Measurements from ENCODE around the gene PSMB11.
A peak's percentile ranks its signal among the peaks of the same experiment; 100 is the strongest.

Gene PSMB11

DNA sequence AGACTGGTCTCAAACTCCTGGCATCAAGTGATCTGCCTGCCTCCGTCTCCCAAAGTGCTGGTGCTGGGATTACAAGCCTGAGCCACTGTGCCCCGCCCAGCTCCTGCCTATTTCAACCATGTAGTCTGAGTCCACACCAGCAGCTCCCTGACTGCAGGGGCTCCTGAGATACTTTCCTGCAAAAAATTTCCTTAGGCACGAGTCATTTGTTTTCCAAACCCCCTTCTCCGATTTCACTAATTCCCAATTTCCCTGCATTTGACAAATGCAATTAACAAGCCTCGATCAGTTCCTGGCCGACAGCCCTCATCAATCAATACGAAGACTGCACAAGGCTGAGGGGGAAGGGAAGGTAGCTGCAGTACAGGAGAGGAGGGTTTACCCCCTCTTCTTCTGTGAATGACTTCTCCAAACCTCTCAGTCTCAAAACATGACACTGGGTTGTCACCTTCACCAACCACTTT lies 17.4 kb upstream of the PSMB11 start:
- H3K4me3 ChIP-seq (ENCODE audit: low read length): no peak overlapping the region
- TF ChIP-seq, protein P1, sequence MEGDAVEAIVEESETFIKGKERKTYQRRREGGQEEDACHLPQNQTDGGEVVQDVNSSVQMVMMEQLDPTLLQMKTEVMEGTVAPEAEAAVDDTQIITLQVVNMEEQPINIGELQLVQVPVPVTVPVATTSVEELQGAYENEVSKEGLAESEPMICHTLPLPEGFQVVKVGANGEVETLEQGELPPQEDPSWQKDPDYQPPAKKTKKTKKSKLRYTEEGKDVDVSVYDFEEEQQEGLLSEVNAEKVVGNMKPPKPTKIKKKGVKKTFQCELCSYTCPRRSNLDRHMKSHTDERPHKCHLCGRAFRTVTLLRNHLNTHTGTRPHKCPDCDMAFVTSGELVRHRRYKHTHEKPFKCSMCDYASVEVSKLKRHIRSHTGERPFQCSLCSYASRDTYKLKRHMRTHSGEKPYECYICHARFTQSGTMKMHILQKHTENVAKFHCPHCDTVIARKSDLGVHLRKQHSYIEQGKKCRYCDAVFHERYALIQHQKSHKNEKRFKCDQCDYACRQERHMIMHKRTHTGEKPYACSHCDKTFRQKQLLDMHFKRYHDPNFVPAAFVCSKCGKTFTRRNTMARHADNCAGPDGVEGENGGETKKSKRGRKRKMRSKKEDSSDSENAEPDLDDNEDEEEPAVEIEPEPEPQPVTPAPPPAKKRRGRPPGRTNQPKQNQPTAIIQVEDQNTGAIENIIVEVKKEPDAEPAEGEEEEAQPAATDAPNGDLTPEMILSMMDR (conservative IDR thresholded peaks at IDR 0.05; ENCODE audit: low read length): no peak
- no peak for DNase-seq (ENCODE audit: low read depth)

DNA sequence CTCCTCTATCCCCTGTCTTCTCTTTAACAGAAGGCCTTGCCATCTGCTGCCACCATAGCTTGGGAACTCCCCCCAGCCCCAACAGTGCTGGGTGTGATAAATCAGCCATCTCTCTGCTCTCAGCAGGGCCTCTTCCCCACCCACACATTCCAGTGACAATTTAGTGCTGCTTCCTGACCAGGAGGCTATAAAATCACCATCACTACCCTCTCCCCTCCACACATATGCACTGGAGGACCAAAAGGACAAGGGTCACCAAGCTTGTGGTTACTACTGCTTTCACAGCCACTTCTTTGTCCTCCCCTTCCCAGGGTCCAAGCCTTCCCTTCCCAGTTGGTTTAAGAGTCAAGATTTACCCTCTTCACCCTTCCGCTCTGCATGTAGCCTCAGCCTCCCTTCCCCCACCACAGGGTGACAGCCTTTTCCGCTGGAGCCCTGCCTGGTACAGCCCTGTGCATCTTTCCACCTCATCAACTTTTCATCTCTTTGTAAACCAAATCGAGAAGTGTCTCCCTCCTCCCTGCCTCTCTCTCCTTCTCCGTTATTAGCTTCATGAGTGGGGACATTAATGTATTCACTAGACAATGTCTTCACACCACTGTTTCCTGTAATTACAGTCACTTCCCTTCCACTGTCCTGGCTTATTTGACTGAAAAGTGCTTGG lies 16.7 kb upstream of the PSMB11 start:
- no peak for DNase-seq (ENCODE audit: low read depth)
- no peak overlapping the region for H3K4me3 ChIP-seq (ENCODE audit: low read length)
- TF ChIP-seq, protein P1 (conservative IDR thresholded peaks at IDR 0.05; ENCODE audit: low read length): no peak

DNA sequence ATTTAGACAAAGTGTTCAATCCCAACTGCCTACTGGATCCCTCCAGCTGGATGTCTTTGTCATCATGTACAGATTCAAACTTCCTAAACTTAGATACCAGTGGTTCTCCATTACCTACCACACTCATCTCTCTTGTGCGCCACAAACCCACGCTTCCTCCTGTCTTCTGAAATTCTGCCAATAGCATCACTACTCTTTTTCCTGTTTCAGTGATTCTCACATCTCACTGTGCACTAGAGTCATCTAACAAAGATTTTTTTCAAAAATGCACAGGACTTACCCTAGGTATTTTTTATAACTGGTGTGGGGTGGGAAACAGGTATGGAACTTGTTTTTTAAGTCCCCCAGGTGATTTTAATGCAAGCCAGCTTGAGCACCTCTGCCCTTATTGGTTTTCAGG lies 13.2 kb upstream of the PSMB11 start:
- H3K4me3 ChIP-seq (ENCODE audit: low read length): no peak overlapping the region
- TF ChIP-seq, protein P1 (conservative IDR thresholded peaks at IDR 0.05; ENCODE audit: low read length): no peak

DNA sequence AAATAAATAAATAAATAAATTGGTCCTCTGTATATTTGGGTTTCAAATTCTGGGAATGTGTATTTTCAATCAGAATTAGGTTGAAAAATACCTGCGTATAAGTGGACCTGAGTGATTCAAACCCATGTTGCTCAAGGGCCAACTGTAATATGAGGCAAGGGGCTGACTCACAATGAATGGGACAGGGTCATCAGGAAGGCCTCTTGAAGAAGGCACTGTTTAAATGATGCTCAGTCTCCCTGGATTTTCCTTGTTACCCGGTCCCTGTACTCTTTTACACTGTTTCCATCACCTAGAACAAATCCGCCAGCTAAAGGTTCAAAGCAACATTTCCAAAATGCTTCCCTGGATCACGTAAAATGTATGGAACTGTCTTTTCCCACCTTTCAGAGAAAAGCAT lies 11.1 kb upstream of the PSMB11 start:
- no peak overlapping the region for H3K4me3 ChIP-seq (ENCODE audit: low read length)
- TF ChIP-seq, protein P1 (conservative IDR thresholded peaks at IDR 0.05; ENCODE audit: low read length): no peak
- no peak for DNase-seq (ENCODE audit: low read depth)

More for the DNA sequence above, 13.2 kb upstream of the PSMB11 start:
- DNase-seq (ENCODE audit: low read depth): no peak

DNA sequence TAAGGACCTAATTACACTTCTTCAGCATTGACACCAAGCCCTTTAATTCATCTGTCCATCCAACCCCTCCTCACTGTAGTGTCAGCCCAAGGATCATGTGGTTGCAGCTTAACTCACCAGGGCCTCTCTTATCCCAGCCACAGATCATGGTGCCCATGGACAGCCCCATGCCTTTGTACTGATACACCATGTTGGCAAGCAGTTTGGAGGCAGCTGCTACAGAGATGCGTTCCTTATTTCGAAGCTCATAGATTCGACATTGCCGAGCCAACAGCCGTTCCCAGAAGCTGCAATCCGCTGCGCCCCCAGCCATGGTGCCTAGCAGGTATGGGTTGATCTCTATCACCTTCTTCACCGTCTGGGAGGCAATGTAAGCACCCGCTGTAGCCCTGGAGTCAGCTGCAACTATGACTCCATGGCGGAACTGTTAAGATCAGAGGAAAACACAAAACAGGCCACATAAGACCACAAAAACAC lies 8.7 kb upstream of the PSMB11 start:
- TF ChIP-seq, protein P1 (conservative IDR thresholded peaks at IDR 0.05; ENCODE audit: low read length): no peak
- no peak for DNase-seq (ENCODE audit: low read depth)
- H3K4me3 ChIP-seq (ENCODE audit: low read length): peak overlapping the region; percentile 91

DNA sequence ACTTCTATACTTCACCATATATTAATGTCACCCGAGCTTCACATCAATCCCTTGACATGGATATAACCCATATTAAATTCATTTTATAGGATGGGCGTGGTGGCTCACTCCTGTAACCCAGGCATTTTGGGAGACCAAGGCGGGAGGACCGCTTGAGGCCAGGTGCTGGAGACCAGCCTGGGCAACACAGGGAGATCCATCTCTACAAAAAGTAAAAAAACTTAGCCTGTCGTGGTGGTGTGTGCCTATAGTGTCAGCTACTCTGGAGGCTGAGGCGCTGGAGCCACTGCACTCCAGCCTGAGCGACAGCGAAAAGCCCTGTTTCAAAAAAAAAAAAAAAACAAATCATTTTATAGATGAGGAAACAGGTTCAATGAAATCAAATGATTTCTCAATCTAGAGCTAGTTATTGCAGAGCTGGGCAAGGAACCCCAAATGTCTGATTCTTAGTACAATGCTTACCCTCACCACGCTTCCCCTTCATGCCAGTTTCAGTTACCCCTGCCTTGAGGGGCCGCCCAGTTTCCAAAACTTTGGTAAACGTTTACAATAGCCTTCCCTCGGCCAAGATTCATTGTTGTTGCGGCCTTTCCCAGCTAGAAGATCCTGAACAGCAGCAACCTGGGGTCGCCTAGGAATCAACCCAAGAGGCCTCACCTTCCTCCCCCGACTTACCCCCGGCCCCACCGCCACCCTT lies 8.1 kb upstream of the PSMB11 start:
- H3K4me3 ChIP-seq (ENCODE audit: low read length): peak overlapping the region; percentile 91
- DNase-seq (ENCODE audit: low read depth): no peak
- TF ChIP-seq, protein P1 (conservative IDR thresholded peaks at IDR 0.05; ENCODE audit: low read length): no peak
